Hepatocyte (in vitro differentiated cells): ENCODE results near the gene ATP5PD. TPM values are rescaled to one million over a fixed set of nuclear protein-coding genes. Genes with fewer than 3 reads are reported as not detected.

Experiments
- DNase-seq: peaks from one replicate; pipeline ENCODE4 v3.0.0-alpha.2; 2016; ENCODE audit warnings: low spot score
- H2AFZ ChIP-seq: fragments of 200-600 bp; sonication (generic); 2 replicates; pipeline ENCODE4 v1.6.0; 2016; ENCODE audit warnings: antibody characterized with exemption, mild to moderate bottlenecking
- H3K27ac ChIP-seq: fragments of 200-600 bp; sonication (generic); 2 replicates; pipeline ENCODE4 v1.5.1; 2016; ENCODE audit warnings: mild to moderate bottlenecking
- H3K27me3 ChIP-seq: fragments of 200-600 bp; sonication (generic); 2 replicates; pipeline ENCODE4 v1.6.1; 2016
- H3K36me3 ChIP-seq: fragments of 200-600 bp; sonication (generic); replicated peaks from 2 replicates; pipeline ENCODE4 v1.5.1; 2016; ENCODE audit warnings: low read depth; ENCODE audit not compliant: insufficient read depth
- H3K4me1 ChIP-seq: fragments of 200-600 bp; sonication (generic); 2 replicates; pipeline ENCODE4 v1.5.1; 2016; ENCODE audit warnings: mild to moderate bottlenecking, moderate library complexity; ENCODE audit not compliant: insufficient read depth
- H3K4me2 ChIP-seq: fragments of 200-600 bp; sonication (generic); 2 replicates; pipeline ENCODE4 v1.6.0; 2016
- H3K4me3 ChIP-seq: fragments of 200-600 bp; sonication (generic); 2 replicates; pipeline ENCODE4 v1.5.1; 2016; ENCODE audit warnings: mild to moderate bottlenecking
- H3K79me2 ChIP-seq: fragments of 200-600 bp; sonication (generic); 2 replicates; pipeline ENCODE4 v1.6.0; 2017; ENCODE audit warnings: mild to moderate bottlenecking
- H3K9me2 ChIP-seq: fragments of 200-600 bp; sonication (generic); replicated peaks from 2 replicates; pipeline ENCODE4 v1.6.0; 2017; ENCODE audit warnings: mild to moderate bottlenecking; ENCODE audit not compliant: insufficient read depth
- H3K9me3 ChIP-seq: fragments of 200-600 bp; sonication (generic); 2 replicates; pipeline ENCODE4 v1.5.1; 2016; ENCODE audit warnings: low read depth, mild to moderate bottlenecking
- H4K20me1 ChIP-seq: fragments of 200-600 bp; sonication (generic); 2 replicates; pipeline ENCODE4 v1.6.0; 2016; ENCODE audit warnings: mild to moderate bottlenecking; ENCODE audit not compliant: insufficient read depth, poor library complexity, severe bottlenecking
- EZH2 ChIP-seq: fragments of 200-600 bp; sonication (generic); IDR thresholded peaks from 2 replicates; pipeline ENCODE4 v1.6.1; 2016; ENCODE audit warnings: antibody characterized with exemption, mild to moderate bottlenecking, borderline replicate concordance
- EZH2phosphoT487 ChIP-seq: fragments of 200-600 bp; sonication (generic); IDR thresholded peaks from one replicate; pipeline ENCODE4 v1.6.1; 2018; ENCODE audit warnings: antibody characterized with exemption, mild to moderate bottlenecking, low read depth, moderate library complexity; ENCODE audit not compliant: unreplicated experiment, severe bottlenecking
- WGBS: methylation state at CpG from one replicate; pipeline ENCODE4 v1.1.6; 2016; ENCODE audit warnings: low lambda C conversion rate; ENCODE audit errors: missing lambda C conversion rate; 5-methylcytosine and 5-hydroxymethylcytosine counted together
- polyA plus RNA-seq: library from polyadenylated mRNA; unstranded; fragments of >200 nt; fragmentation: Nextera tagmentation; extraction: Ambion mirVana; gene quantifications from 2 replicates; pipeline ENCODE4 v1.2.1, GENCODE V29; 2016
- total RNA-seq: library from RNA; depleted of rRNA; stranded (reverse); fragments of >200 nt; gene quantifications from 2 replicates; pipeline ENCODE4 v1.2.3, GENCODE V29; 2014
- TF ChIP-seq, protein P1 (sequence below): fragments of 200-600 bp; sonication (generic); IDR thresholded peaks from 2 replicates; pipeline ENCODE4 v1.5.1; 2016; ENCODE audit warnings: antibody characterized with exemption, mild to moderate bottlenecking; ENCODE audit not compliant: poor library complexity

The ATP5PD gene
- total and polyA plus RNA-seq, 2 experiments from 2014 or later, result 296 to 332 TPM

DNA sequence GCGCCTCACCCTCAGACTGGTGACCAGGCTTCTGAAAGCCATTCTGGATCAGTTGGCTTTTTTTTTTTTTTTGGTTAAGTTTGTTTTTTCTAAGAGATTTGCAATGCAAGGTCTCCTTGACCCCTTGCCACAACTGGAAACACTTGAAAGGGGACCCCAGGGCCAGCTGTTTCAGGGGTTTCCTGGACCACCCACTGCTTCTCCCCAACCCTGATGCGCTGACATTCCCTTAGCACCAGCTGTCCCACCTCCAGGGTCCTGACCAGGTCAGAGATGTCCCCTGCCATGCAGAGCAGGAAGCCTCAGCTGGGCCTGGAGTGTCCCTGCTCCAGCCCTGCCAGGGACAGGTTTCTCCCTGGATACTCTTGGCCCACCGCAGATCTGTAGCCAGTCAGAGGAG, 42.4 kb downstream of the ATP5PD start:
- no peaks in the 10 kb centered on the region for H3K79me2 ChIP-seq
- no peaks in the 10 kb centered on the region for H3K27me3 ChIP-seq
- H3K27ac ChIP-seq, result no peak overlapping the region
- H3K4me1 ChIP-seq, result no peaks in the 10 kb centered on the region
- H3K9me2 ChIP-seq, result no peaks in the 10 kb centered on the region
- no peak overlapping the region for H2AFZ ChIP-seq
- no peak overlapping the region for H3K4me2 ChIP-seq
- TF ChIP-seq, protein P1, sequence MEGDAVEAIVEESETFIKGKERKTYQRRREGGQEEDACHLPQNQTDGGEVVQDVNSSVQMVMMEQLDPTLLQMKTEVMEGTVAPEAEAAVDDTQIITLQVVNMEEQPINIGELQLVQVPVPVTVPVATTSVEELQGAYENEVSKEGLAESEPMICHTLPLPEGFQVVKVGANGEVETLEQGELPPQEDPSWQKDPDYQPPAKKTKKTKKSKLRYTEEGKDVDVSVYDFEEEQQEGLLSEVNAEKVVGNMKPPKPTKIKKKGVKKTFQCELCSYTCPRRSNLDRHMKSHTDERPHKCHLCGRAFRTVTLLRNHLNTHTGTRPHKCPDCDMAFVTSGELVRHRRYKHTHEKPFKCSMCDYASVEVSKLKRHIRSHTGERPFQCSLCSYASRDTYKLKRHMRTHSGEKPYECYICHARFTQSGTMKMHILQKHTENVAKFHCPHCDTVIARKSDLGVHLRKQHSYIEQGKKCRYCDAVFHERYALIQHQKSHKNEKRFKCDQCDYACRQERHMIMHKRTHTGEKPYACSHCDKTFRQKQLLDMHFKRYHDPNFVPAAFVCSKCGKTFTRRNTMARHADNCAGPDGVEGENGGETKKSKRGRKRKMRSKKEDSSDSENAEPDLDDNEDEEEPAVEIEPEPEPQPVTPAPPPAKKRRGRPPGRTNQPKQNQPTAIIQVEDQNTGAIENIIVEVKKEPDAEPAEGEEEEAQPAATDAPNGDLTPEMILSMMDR, result no peak
- TF ChIP-seq EZH2phosphoT487, result no peak
- TF ChIP-seq EZH2, result no peak
- no peaks in the 10 kb centered on the region for H3K9me3 ChIP-seq
- no peaks in the 10 kb centered on the region for H3K36me3 ChIP-seq
- WGBS, result 96% methylated on average over 3 of the region's 3 CpGs
- H4K20me1 ChIP-seq, result no peaks in the 10 kb centered on the region
- H3K4me3 ChIP-seq, result no peak overlapping the region
- no peak for DNase-seq

DNA sequence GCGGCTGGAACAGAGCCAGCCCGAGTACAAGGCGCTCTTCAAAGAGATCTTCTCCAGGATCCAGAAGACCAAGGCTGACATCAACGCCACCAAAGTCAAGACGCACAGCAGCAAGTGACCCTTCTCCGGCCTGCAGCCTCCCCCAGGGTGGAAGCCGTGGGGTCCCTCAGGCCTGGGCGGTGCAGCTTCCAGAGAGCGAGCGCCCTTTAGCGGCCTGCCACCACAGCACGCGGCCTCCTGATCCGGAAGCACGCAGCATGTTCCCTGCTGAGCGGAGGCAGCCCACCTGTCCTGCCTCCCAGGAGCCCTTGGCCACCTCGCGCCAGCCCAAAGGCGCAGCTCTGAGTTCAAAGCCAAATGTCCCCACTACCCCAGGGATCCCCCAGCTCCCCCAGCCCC, 42.8 kb downstream of the ATP5PD start:
- no peaks in the 10 kb centered on the region for H4K20me1 ChIP-seq
- no peak overlapping the region for H2AFZ ChIP-seq
- DNase-seq, result no peak
- 94% methylated on average over 15 of the region's 19 CpGs for WGBS
- H3K4me2 ChIP-seq, result no peak overlapping the region
- H3K36me3 ChIP-seq, result no peaks in the 10 kb centered on the region
- no peaks in the 10 kb centered on the region for H3K9me3 ChIP-seq
- TF ChIP-seq EZH2 (no peak), EZH2phosphoT487 (no peak)
- TF ChIP-seq, protein P1, result no peak
- no peaks in the 10 kb centered on the region for H3K27me3 ChIP-seq
- H3K4me1 ChIP-seq, result no peaks in the 10 kb centered on the region
- H3K9me2 ChIP-seq, result no peaks in the 10 kb centered on the region
- H3K27ac ChIP-seq, result no peak overlapping the region
- H3K4me3 ChIP-seq, result no peak overlapping the region
- H3K79me2 ChIP-seq, result no peaks in the 10 kb centered on the region

DNA sequence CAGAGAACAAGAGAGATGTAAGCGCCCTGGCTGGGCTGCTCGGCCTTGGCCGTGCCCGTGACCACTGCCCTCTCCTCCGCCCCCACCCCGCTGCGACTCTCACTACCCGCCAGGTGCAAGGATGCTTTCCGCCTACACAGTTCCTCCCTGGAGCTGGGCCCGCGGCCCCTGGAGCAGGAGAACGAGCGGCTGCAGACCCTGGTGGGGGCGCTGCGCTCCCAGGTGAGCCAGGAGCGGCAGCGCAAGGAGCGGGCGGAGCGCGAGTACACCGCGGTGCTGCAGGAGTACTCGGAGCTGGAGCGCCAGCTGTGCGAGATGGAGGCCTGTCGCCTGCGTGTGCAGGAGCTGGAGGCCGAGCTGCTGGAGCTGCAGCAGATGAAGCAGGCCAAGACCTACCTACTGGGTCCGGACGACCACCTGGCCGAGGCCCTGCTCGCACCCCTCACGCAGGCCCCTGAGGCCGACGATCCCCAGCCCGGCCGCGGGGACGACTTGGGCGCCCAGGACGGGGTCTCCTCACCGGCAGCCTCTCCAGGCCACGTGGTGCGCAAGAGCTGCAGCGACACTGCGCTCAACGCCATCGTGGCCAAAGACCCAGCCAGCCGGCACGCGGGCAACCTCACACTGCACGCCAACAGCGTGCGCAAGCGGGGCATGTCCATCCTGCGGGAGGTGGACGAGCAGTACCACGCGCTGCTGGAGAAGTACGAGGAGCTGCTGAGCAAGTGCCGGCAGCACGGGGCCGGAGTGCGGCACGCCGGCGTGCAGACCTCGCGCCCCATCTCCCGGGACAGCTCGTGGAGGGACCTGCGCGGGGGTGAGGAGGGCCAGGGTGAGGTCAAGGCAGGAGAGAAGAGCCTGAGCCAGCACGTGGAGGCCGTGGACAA, 43.5 kb downstream of the ATP5PD start:
- no peak overlapping the region for H2AFZ ChIP-seq
- H3K79me2 ChIP-seq, result no peaks in the 10 kb centered on the region
- H3K4me1 ChIP-seq, result no peaks in the 10 kb centered on the region
- no peak for DNase-seq
- no peaks in the 10 kb centered on the region for H3K27me3 ChIP-seq
- H3K4me2 ChIP-seq, result no peak overlapping the region
- H3K9me3 ChIP-seq, result no peaks in the 10 kb centered on the region
- no peaks in the 10 kb centered on the region for H3K36me3 ChIP-seq
- H4K20me1 ChIP-seq, result no peaks in the 10 kb centered on the region
- H3K27ac ChIP-seq, result no peak overlapping the region
- no peaks in the 10 kb centered on the region for H3K9me2 ChIP-seq
- TF ChIP-seq, protein P1, result no peak
- no peak for TF ChIP-seq EZH2
- TF ChIP-seq EZH2phosphoT487, result no peak
- 97% methylated on average over 76 of the region's 76 CpGs for WGBS
- H3K4me3 ChIP-seq, result no peak overlapping the region
